KMS-11 (cell line): ENCODE measurements around the gene ZDHHC19.

Source experiments
- H2AFZ ChIP-seq: fragments of 200-600 bp; sonication (generic); 2 replicates; pipeline ENCODE4 v1.6.1; 2016; ENCODE audit warnings: antibody characterized with exemption, mixed run types, low read depth
- H3K27ac ChIP-seq: fragments of 200-600 bp; sonication (generic); 2 replicates; pipeline ENCODE4 v1.6.1; 2016; ENCODE audit warnings: mild to moderate bottlenecking, mixed run types
- H3K27me3 ChIP-seq: fragments of 200-600 bp; sonication (generic); 2 replicates; pipeline ENCODE4 v1.6.1; 2017; ENCODE audit warnings: mild to moderate bottlenecking, low read depth, mixed run types, moderate library complexity; ENCODE audit not compliant: insufficient read depth
- H3K36me3 ChIP-seq: fragments of 200-600 bp; sonication (generic); 2 replicates; pipeline ENCODE4 v1.6.1; 2017; ENCODE audit warnings: mild to moderate bottlenecking, mixed run types; ENCODE audit not compliant: insufficient read depth
- H3K4me1 ChIP-seq: fragments of 200-600 bp; sonication (generic); 2 replicates; pipeline ENCODE4 v1.6.1; 2016; ENCODE audit warnings: mild to moderate bottlenecking, low read depth, mixed run types; ENCODE audit not compliant: poor library complexity, severe bottlenecking
- H3K4me2 ChIP-seq: fragments of 200-600 bp; sonication (generic); 2 replicates; pipeline ENCODE4 v1.7.0; 2016; ENCODE audit warnings: mild to moderate bottlenecking, mixed run types
- H3K4me3 ChIP-seq: fragments of 200-600 bp; sonication (generic); IDR thresholded peaks from 2 replicates; pipeline ENCODE4 v1.6.1; 2017; ENCODE audit warnings: low read depth, low read length, mixed read lengths; ENCODE audit not compliant: insufficient read depth
- H3K79me2 ChIP-seq: fragments of 200-600 bp; sonication (generic); 2 replicates; pipeline ENCODE4 v1.6.1; 2016; ENCODE audit warnings: low read depth, mixed run types; ENCODE audit not compliant: insufficient read depth
- H3K9ac ChIP-seq: fragments of 200-600 bp; sonication (generic); 2 replicates; pipeline ENCODE4 v1.6.1; 2016; ENCODE audit warnings: mild to moderate bottlenecking, mixed run types
- H4K20me1 ChIP-seq: fragments of 200-600 bp; sonication (generic); 2 replicates; pipeline ENCODE4 v1.6.1; 2016; ENCODE audit warnings: mild to moderate bottlenecking, mixed run types; ENCODE audit not compliant: insufficient read depth
- TF ChIP-seq, protein P1 (sequence below): fragments of 200-600 bp; sonication (generic); conservative IDR thresholded peaks from 2 replicates; pipeline ENCODE4 v1.6.1; 2017; ENCODE audit warnings: low read depth, mild to moderate bottlenecking, antibody characterized with exemption, low read length, moderate library complexity, mixed read lengths

The ZDHHC19 gene

DNA sequence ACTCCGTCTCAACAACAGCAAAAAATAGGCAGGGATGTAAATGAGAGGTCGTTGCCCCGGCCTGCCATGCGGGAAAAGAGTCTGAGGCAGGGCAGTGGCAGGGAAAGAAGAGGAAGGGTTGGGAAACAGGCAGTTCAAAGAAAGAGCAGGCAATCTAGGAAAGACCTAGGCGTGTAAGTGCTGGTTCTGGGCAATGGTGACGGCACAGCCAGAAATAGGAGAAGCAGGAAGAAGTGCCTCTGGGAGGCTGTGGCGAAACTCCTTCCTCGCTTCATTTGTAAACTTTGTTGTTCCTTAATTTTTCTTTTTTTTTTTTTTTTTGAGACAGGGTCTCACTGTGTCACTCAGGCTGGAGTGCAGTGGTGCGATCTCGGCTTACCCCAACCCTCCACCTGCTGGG lies 9.4 kb upstream of the ZDHHC19 start:
- H3K27me3 ChIP-seq = no peaks in the 10 kb centered on the region; the same call in 1 of the 2 replicates
- no peaks in the 10 kb centered on the region for H3K4me1 ChIP-seq
- no peak overlapping the region for H2AFZ ChIP-seq
- H4K20me1 ChIP-seq = no peaks in the 10 kb centered on the region
- H3K4me3 ChIP-seq = no peak overlapping the region
- no peak overlapping the region for H3K27ac ChIP-seq
- H3K79me2 ChIP-seq = no peaks in the 10 kb centered on the region
- TF ChIP-seq, protein P1, sequence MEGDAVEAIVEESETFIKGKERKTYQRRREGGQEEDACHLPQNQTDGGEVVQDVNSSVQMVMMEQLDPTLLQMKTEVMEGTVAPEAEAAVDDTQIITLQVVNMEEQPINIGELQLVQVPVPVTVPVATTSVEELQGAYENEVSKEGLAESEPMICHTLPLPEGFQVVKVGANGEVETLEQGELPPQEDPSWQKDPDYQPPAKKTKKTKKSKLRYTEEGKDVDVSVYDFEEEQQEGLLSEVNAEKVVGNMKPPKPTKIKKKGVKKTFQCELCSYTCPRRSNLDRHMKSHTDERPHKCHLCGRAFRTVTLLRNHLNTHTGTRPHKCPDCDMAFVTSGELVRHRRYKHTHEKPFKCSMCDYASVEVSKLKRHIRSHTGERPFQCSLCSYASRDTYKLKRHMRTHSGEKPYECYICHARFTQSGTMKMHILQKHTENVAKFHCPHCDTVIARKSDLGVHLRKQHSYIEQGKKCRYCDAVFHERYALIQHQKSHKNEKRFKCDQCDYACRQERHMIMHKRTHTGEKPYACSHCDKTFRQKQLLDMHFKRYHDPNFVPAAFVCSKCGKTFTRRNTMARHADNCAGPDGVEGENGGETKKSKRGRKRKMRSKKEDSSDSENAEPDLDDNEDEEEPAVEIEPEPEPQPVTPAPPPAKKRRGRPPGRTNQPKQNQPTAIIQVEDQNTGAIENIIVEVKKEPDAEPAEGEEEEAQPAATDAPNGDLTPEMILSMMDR = no peak
- no peak overlapping the region for H3K9ac ChIP-seq
- H3K36me3 ChIP-seq = no peaks in the 10 kb centered on the region
- H3K4me2 ChIP-seq = no peak overlapping the region

- Histone ChIP-seq H3K9ac (no peak overlapping the region), H3K27ac (no peak overlapping the region), H3K4me2 (no peak overlapping the region), H4K20me1 (no peaks in the 10 kb centered on the region), H2AFZ (no peak overlapping the region), H3K79me2 (no peaks in the 10 kb centered on the region), H3K4me3 (no peak overlapping the region), H3K36me3 (no peaks in the 10 kb centered on the region), H3K4me1 (no peaks in the 10 kb centered on the region), H3K27me3 (no peaks in the 10 kb centered on the region; the same call in 1 of the 2 replicates)
- TF ChIP-seq, protein P1 = no peak
Measured at GRCh38 chr3:196219970-196220311, 8.7 kb upstream of the ZDHHC19 start.

GRCh38 chr3:196219194-196219969 lies 8.2 kb upstream of the ZDHHC19 start:
- Histone ChIP-seq H3K27ac (no peak overlapping the region), H3K4me2 (no peak overlapping the region), H3K4me1 (no peaks in the 10 kb centered on the region), H2AFZ (no peak overlapping the region), H3K9ac (no peak overlapping the region), H3K27me3 (no peaks in the 10 kb centered on the region; the same call in 1 of the 2 replicates), H3K36me3 (no peaks in the 10 kb centered on the region), H3K4me3 (no peak overlapping the region), H3K79me2 (no peaks in the 10 kb centered on the region), H4K20me1 (no peaks in the 10 kb centered on the region)
- TF ChIP-seq, protein P1 = no peak

DNA sequence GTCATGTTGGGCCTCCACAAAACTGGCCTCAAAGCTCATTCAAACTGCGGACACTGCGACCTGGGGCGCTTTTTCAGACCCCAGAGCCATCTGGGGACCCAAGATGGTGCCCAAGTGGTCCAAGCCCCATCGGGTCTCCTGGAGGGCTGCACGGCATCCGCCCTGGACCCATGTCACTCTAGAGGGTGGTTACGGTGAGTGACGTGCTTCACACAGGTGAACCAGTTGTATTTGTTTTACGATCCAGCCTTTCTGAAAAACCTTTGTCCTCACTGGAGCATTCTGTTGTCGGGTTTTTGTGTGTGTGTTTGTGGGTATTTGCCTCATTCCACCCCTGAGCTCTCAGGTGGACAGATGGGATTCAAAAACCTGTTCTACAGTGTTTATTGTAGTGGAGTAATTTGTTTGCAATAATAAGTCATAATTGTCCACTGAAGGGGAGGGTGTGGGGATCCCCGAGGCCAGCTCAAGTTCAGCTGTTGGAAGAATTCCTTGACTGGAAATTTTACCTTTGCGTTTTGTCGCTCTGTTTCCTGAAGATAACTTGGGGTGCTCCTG lies 7.0 kb upstream of the ZDHHC19 start:
- no peak overlapping the region for H3K4me3 ChIP-seq
- no peak overlapping the region for H3K9ac ChIP-seq
- H3K4me1 ChIP-seq = no peaks in the 10 kb centered on the region
- no peaks in the 10 kb centered on the region for H3K36me3 ChIP-seq
- no peak overlapping the region for H3K27ac ChIP-seq
- no peaks in the 10 kb centered on the region for H3K79me2 ChIP-seq
- H3K27me3 ChIP-seq = no peaks in the 10 kb centered on the region; the same call in 1 of the 2 replicates
- no peak overlapping the region for H3K4me2 ChIP-seq
- no peak overlapping the region for H2AFZ ChIP-seq
- no peaks in the 10 kb centered on the region for H4K20me1 ChIP-seq
- TF ChIP-seq, protein P1 = no peak
